Keratinocyte (primary cell): ENCODE data around the gene PBX4.

Experiments
- EZH2 ChIP-seq: IDR thresholded peaks from one replicate; pipeline ENCODE4 v1.6.1; 2012; ENCODE audit warnings: inconsistent platforms, mild to moderate bottlenecking, low read length, moderate library complexity
- TF ChIP-seq, protein P1 (sequence below), 3 experiments: IDR thresholded peaks in 1 of 3; conservative IDR thresholded peaks in 1 of 3; optimal IDR thresholded peaks in 1 of 3; 2 replicates in 2 of 3; 3 replicates in 1 of 3; pipeline versions ENCODE3 to v1.5.1; 2011; ENCODE audit warnings: low read length in 3 of 3, mild to moderate bottlenecking in 3 of 3, moderate library complexity in 2 of 3, control low read depth in 1 of 3, inconsistent platforms in 1 of 3; ENCODE audit not compliant: insufficient read depth in 2 of 3; ENCODE audit errors: extremely low read depth in 1 of 3

DNA sequence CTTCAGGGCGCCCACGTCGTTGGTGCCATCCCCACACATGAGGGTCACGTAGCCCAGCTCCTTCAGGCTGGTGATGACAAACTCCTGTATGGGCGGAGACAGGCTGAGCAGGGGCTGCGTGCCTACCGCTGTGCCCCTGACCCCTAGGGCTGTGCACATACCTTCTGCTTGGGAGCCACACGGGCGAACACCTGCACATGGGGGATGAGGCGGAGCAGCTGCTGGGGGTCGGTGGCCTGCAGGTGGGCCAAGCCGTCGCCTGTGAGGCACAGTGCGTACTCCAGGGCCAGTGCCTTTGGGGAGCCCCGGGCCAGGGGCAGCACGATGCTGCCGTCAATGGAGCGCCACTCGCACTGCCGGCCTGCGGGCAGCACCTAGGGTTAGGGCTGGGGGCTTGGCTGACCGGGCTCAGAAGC is 31.1 kb upstream of the PBX4 start:
- TF ChIP-seq, protein P1, sequence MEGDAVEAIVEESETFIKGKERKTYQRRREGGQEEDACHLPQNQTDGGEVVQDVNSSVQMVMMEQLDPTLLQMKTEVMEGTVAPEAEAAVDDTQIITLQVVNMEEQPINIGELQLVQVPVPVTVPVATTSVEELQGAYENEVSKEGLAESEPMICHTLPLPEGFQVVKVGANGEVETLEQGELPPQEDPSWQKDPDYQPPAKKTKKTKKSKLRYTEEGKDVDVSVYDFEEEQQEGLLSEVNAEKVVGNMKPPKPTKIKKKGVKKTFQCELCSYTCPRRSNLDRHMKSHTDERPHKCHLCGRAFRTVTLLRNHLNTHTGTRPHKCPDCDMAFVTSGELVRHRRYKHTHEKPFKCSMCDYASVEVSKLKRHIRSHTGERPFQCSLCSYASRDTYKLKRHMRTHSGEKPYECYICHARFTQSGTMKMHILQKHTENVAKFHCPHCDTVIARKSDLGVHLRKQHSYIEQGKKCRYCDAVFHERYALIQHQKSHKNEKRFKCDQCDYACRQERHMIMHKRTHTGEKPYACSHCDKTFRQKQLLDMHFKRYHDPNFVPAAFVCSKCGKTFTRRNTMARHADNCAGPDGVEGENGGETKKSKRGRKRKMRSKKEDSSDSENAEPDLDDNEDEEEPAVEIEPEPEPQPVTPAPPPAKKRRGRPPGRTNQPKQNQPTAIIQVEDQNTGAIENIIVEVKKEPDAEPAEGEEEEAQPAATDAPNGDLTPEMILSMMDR (optimal IDR thresholded peaks at IDR 0.05 in 1 of 3, IDR thresholded peaks at IDR 0.05 in 1 of 3, conservative IDR thresholded peaks at IDR 0.05 in 1 of 3; ENCODE audit: extremely low read depth in 1 of 3, insufficient read depth in 2 of 3, low read length in 3 of 3), result no peak
- TF ChIP-seq EZH2, result no peak
